SK-N-MC (cell line): ENCODE data around the gene ZNF506.
"Not testable (repeated sequence)": the region's sequence is repeated elsewhere in the genome, so short reads cannot be mapped to it uniquely, and the experiment has no call there.

Experiments used
- DNase-seq: peaks from one replicate; pipeline ENCODE4 v3.0.0-alpha.2; 2011; ENCODE audit warnings: low read depth, low spot score
- H3K27ac ChIP-seq: fragments of 200-600 bp; sonication (generic); 2 replicates; pipeline ENCODE4 v1.5.1; 2016; ENCODE audit warnings: mixed run types
- H3K36me3 ChIP-seq: fragments of 200-600 bp; sonication (generic); 2 replicates; pipeline ENCODE4 v1.6.1; 2017; ENCODE audit warnings: antibody characterized with exemption, low read length, mixed read lengths; ENCODE audit not compliant: insufficient read depth
- H3K4me3 ChIP-seq: fragments of 200-600 bp; sonication (generic); 2 replicates; pipeline ENCODE4 v1.5.1; 2016
- H3K9ac ChIP-seq: fragments of 200-600 bp; sonication (generic); 2 replicates; pipeline ENCODE4 v1.8.0; 2017; ENCODE audit warnings: mixed run types, mixed read lengths; ENCODE audit not compliant: insufficient read length
- H3K9me3 ChIP-seq: fragments of 200-600 bp; sonication (generic); 2 replicates; pipeline ENCODE4 v1.6.1; 2017; ENCODE audit warnings: low read depth, mild to moderate bottlenecking, antibody characterized with exemption, low read length, moderate library complexity, mixed read lengths
- EZH2 ChIP-seq: fragments of 200-600 bp; sonication (generic); IDR thresholded peaks from one replicate; pipeline ENCODE4 v1.6.1; 2017; ENCODE audit warnings: antibody characterized with exemption
- FOXP2 ChIP-seq: optimal IDR thresholded peaks from 2 replicates; pipeline ENCODE3; 2011; ENCODE audit warnings: mild to moderate bottlenecking, moderate library complexity; ENCODE audit not compliant: insufficient read depth; ENCODE audit errors: extremely low read length, control extremely low read depth
- POLR2AphosphoS5 ChIP-seq: IDR thresholded peaks from 2 replicates; pipeline ENCODE4 v1.6.1; 2012; ENCODE audit warnings: mild to moderate bottlenecking, low read depth, low read length, borderline replicate concordance

The ZNF506 gene

DNA sequence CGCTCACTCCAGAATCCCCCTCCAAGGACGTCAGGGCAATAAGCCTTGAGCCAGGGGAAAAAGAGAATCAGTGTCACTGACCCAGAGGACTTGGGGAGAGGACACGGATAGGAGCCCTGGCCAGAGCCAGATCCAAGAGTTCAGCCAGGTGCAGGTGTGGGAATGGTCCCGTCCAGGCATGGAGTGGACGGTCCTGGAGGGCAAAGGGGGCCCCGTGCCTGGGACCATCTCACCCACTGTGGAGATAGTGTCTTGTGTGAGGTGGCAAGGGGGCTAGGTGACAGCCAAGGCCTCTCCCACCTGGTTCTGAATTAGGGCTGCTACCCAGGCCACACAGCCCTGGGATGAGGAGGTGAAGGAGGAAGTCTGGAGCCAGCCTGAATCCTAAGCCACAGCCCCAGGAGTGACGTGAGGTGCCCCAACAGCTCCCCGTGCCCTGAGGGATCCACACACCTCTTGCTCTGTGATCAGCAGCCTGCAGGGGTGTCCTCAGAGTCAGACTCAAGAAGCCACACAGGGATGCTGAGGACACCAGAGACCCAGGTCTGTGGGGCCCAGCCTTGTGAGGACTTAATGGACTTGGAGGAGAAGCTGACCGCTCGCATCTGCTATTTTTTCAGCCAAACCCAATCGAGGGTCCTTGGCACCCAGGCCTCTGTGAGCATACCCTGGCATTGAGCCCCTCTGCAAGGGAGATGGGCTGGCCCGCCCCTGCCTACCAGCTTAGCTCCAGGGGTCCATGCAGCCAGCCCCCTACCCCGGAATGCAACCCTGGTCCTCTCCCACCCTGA is 72.2 kb downstream of the ZNF506 start:
- Histone ChIP-seq H3K9me3 (no peaks in the 10 kb centered on the region), H3K4me3 (no peak overlapping the region)

DNA sequence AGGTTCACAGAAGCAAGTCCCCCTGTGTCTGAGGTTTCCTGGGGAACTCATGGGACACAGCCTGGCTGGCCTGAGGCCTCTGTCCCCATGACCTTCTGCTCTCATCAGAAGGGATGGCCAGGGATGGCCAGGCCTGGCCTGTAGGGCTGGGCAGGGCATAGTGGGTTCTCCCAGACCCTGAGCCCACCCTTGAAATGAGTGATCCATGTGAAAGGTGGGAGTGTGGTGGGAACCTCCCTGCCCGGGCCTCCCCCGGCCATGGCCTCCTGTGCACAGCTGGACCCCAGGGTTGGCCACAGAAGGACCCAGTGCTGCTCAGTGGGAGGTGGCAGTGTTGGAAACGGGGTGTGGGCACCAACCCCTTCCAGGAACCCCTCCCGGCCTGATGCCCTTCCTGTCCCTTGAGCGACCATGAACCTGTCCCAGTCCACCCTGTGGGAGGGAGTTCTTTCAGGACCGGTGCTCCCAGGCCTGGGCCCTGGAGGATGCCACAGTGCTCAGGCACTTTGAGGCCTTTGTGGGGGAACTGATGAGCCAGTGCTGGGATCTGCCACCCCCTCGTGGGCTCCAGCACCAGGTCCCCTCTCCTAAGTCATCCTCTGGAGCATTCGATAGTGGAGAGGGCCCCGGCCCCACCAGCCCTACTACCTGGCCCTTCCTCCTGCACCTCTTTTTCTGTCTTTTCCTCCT is 73.2 kb downstream of the ZNF506 start:
- Histone ChIP-seq H3K4me3 (no peak overlapping the region), H3K27ac (no peak overlapping the region), H3K9me3 (no peaks in the 10 kb centered on the region), H3K36me3 (no peaks in the 10 kb centered on the region), H3K9ac (no peak overlapping the region)
- no peak for DNase-seq
- no peak for TF ChIP-seq FOXP2
- TF ChIP-seq POLR2AphosphoS5, result no peak
- TF ChIP-seq EZH2, result no peak

More for the DNA sequence above, 72.2 kb downstream of the ZNF506 start:
- DNase-seq, result no peak
- Histone ChIP-seq H3K9ac (no peak overlapping the region), H3K27ac (no peak overlapping the region), H3K36me3 (no peaks in the 10 kb centered on the region)
- TF ChIP-seq EZH2 (no peak), POLR2AphosphoS5 (no peak), FOXP2 (no peak)

DNA sequence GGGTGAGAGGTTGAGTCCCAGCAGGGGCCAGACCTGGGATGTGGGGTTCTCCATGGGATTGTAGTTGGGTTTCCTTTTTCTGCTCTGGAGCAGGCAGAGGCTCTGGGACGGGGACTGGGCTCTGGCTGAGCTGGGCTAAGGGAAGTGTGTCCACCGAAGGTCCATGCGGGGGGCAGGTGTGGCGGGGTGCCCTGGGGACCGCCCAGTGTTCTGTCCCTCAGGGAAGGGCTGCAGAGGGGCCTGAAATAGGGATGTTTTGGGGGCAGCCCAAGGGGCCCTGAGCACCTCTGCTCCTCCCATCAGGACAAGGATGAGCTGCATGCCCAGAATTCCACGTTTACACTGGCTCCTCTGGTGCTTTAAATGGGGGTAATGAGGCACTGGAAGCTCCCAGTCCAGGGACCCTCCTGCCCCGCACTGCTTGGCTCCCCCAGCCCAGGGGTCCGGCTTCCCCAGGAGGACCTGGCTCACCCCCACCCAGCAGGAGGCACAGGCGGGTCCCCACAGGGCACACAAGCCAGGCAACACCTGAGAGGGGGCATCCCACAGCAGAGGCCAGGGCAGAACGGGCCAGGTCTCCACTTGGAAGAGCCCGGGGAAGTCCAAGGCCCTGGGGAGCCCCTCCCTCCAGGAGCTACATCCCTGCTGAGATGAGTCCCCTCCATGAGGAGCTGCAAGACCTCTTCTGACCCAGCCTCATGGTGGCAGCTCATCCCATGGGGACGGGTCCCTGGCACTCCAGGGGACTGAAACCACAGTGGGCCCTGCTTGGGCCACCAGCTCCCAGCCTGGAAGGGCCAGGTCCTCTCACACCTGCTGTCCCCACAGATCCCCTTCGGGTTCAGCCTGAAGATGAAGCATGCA is 74.0 kb downstream of the ZNF506 start:
- Histone ChIP-seq H3K4me3 (no peak overlapping the region), H3K9me3 (no peaks in the 10 kb centered on the region), H3K27ac (no peak overlapping the region), H3K9ac (no peak overlapping the region), H3K36me3 (no peaks in the 10 kb centered on the region)
- DNase-seq, result no peak
- TF ChIP-seq FOXP2 (no peak), EZH2 (no peak), POLR2AphosphoS5 (no peak)

DNA sequence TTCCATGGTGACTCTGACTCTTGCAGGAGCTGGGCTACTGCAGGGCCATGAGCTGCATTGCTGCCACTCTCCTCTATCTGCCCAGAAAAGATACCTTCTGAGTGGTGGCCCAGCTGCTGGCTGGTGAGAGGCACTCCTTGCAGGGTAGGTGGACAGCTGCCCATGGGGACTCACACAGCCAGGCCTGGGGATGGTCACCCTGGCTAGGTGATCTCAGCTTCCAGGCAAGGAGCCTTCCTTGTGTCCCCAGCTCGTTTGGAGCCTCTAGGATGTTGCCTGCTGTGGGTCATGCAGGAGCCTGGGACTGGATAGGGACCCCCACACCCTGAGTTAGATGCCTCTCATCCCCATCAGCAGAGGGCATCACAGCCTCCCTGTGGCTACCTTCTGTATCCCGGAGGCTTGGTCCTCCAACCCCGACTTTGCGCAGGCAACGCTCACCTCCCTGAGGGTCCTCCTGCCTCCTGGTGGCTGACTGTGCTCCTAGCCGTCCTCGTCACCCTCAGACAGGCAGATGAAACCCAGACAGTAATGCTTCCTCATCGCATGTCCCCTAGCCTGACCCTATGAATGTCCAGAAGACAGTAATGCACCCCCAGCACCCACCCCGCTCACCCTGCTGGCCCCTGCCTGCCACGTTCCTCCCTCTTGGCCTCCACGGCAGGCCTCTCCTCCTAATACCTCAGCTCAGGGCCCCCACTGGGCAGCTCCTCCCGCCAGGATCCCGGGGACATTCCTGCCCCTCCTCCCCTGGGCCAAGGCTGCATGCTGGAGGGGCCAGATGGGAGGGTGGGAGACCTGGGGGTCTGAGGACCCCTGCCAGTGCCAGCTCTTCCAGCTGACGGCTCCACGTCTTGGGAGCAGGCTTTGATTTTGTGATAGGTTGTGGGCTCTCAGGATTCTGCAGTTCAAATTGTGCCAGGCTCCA is 75.0 kb downstream of the ZNF506 start:
- TF ChIP-seq EZH2 (no peak), FOXP2 (no peak), POLR2AphosphoS5 (no peak)
- H3K27ac ChIP-seq, result no peak overlapping the region
- no peak for DNase-seq
- no peak overlapping the region for H3K4me3 ChIP-seq
- H3K9ac ChIP-seq, result no peak overlapping the region
- no peaks in the 10 kb centered on the region for H3K36me3 ChIP-seq
- no peaks in the 10 kb centered on the region for H3K9me3 ChIP-seq

DNA sequence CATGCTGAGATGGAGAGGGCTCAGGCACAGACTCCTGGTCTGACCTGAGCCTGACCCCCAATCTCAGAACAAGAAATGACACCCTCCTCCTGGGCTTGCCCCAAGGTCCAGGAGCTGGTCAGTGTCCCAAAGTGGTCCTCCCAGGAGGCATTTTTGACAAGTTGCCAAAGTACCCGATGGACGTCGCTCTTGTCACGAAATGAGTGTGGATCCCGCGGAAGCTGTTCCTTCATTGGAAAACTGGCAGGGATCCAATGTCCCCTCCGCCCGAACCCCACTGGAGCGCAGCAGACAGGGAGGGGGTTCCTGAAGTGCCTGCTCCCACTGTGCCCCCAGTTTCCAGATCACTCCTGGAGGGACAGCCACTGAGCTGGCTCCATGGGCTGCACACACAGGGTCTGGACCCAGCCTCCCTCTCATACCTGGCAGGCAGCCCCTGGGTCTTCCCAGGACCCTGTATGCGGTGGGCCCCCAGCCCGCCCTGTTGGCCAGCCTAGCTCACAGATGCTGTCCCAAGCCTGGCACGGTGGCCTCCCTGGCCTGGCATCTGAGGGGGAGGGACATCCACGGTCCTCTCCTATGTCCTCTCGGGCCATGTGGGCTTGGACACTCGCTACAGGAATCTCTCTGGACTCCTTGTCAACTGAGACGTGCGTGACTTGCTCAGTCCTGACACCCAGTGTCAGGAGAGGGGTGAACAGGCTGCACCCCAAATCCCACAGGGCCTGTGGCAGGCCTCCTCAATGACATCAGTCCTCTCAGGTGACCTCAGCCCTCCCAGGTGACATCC is 75.9 kb downstream of the ZNF506 start:
- H3K4me3 ChIP-seq, result no peak overlapping the region
- H3K27ac ChIP-seq, result no peak overlapping the region
- H3K36me3 ChIP-seq, result no peaks in the 10 kb centered on the region
- no peak for TF ChIP-seq POLR2AphosphoS5
- no peak for TF ChIP-seq FOXP2
- TF ChIP-seq EZH2, result no peak
- DNase-seq, result no peak
- H3K9me3 ChIP-seq, result no peaks in the 10 kb centered on the region
- H3K9ac ChIP-seq, result no peak overlapping the region

DNA sequence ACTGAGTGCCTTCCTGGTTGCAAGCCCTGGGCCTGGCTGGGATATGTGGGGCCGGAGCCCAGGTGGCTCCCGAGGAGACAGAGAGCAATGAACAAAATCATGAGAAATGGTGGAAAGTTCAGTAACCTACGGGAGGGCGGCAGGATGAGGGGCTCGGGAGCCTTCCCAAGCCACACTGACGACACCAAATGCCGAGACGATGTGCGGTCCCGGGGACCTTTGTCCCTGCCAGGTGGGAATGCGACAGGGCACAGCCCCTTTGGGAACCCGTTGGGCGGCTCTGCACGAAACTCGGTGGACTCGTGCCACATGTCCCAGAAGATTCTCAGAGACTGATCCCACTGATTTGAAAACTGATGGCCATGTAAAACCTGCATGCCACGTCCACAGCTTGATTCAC is 76.9 kb downstream of the ZNF506 start:
- H3K4me3 ChIP-seq, result no peak overlapping the region
- no peaks in the 10 kb centered on the region for H3K9me3 ChIP-seq
- no peak for TF ChIP-seq POLR2AphosphoS5
- no peak for TF ChIP-seq FOXP2
- no peak for TF ChIP-seq EZH2
- no peak overlapping the region for H3K9ac ChIP-seq
- DNase-seq, result no peak
- no peak overlapping the region for H3K27ac ChIP-seq
- no peaks in the 10 kb centered on the region for H3K36me3 ChIP-seq

DNA sequence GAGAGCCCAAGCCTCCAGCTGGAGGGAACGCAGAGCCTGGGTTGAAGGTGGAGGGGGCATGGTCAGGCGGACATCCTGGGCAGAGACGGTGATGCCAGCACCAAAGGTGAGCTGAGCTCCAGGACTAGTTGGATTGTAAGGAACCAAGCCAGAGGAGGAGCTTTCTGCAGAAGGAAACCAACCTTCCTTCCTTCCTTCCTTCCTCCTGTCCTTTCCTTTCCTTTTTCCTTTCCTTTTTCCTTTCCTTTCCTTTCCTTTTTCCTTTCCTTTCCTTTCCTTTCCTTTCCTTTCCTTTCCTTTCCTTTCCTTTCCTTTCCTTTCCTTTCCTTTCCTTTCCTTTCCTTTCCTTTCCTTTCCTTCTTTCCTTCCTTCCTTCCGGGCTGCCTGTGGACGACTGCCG is 77.6 kb downstream of the ZNF506 start:
- not testable (repeated sequence) for H3K4me3 ChIP-seq, H3K9me3 ChIP-seq, DNase-seq, H3K27ac ChIP-seq, H3K36me3 ChIP-seq, H3K9ac ChIP-seq
